T-helper 2 cell treated with Interferon-gamma antibody and Interleukin-4, amounts not matched to agents 5 μg/mL and 100 μg/mL, for 36 hours (primary cell): Measurements from ENCODE around the gene RHOBTB1.

Experiments
- DNase-seq: peaks from one replicate; pipeline ENCODE4 v3.0.0; 2021; ENCODE audit warnings: low spot score
- H3K27ac Mint-ChIP-seq: one replicate; pipeline ENCODE4 v1.8.0; 2021; ENCODE audit warnings: mild to moderate bottlenecking, mixed read lengths
- H3K27me3 Mint-ChIP-seq: one replicate; pipeline ENCODE4 v1.8.0; 2021; ENCODE audit warnings: low read depth, mixed read lengths
- H3K36me3 Mint-ChIP-seq: one replicate; pipeline ENCODE4 v1.8.0; 2021; ENCODE audit warnings: low read depth, mixed read lengths
- H3K4me1 Mint-ChIP-seq: one replicate; pipeline ENCODE4 v1.8.0; 2021; ENCODE audit warnings: low read depth, mixed read lengths
- H3K4me3 Mint-ChIP-seq: one replicate; pipeline ENCODE4 v1.8.0; 2022; ENCODE audit warnings: mild to moderate bottlenecking, moderate library complexity, mixed read lengths
- H3K9me3 Mint-ChIP-seq: one replicate; pipeline ENCODE4 v1.8.0; 2021; ENCODE audit warnings: mixed read lengths

Gene RHOBTB1

DNA sequence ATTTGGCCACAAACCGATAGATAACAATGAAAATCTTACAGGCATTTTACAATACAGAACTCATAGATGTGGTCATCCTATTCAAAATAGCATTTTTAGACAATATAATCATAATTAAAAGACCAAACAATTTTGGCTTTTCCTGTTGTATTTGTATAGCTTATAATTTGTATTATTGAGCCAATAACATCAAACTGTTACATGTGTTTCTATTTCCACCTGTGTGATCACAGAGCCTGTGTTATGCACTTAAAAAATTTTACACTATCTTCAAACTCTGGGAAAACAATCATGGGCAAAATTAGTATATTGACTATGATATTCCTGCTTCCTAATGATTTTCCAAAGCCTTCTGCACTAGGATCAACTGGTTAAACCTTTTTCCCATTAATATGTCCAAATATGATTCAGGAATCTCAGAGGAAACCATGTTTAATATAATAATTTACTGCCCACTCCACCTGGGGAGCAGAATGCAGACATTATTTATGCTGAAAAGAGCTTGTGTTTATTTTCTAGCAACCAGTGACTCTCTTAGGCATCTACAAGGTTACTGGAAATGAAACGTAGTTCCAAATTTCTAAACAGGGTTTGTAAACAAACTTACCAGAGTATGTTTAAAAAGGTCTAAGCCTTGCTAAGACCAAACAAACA, 1.7 kb downstream of the RHOBTB1 start:
- peaks cover 7% of the 10 kb centered on the region for H3K4me1 Mint-ChIP-seq
- H3K4me3 Mint-ChIP-seq: no peak overlapping the region
- H3K27ac Mint-ChIP-seq: no peak overlapping the region
- H3K27me3 Mint-ChIP-seq: peaks cover 84% of the 10 kb centered on the region
- no peaks in the 10 kb centered on the region for H3K9me3 Mint-ChIP-seq
- no peak for DNase-seq
- no peaks in the 10 kb centered on the region for H3K36me3 Mint-ChIP-seq

DNA sequence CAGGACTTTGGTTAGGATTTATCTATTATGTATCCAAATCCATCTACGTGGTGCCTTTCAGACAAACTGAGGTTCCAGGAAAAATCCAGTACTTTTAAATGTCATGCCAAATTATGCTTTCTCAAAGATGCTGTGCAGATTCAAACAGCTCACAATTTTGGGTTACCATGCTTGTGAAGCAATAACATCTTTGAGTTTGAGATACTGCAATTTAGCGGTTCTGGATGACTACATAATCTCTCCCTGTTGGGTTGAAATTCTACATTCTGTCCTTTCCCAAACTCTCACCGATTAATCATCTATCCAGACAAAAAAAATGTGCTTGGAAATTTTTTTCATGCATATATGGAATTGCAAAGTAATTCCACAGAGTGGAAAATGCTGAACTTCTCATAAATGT, 3.5 kb downstream of the RHOBTB1 start:
- H3K27ac Mint-ChIP-seq: no peak overlapping the region
- no peaks in the 10 kb centered on the region for H3K9me3 Mint-ChIP-seq
- H3K27me3 Mint-ChIP-seq: peaks cover 72% of the 10 kb centered on the region
- H3K36me3 Mint-ChIP-seq: no peaks in the 10 kb centered on the region
- H3K4me3 Mint-ChIP-seq: no peak overlapping the region
- peaks cover 7% of the 10 kb centered on the region for H3K4me1 Mint-ChIP-seq
- no peak for DNase-seq

DNA sequence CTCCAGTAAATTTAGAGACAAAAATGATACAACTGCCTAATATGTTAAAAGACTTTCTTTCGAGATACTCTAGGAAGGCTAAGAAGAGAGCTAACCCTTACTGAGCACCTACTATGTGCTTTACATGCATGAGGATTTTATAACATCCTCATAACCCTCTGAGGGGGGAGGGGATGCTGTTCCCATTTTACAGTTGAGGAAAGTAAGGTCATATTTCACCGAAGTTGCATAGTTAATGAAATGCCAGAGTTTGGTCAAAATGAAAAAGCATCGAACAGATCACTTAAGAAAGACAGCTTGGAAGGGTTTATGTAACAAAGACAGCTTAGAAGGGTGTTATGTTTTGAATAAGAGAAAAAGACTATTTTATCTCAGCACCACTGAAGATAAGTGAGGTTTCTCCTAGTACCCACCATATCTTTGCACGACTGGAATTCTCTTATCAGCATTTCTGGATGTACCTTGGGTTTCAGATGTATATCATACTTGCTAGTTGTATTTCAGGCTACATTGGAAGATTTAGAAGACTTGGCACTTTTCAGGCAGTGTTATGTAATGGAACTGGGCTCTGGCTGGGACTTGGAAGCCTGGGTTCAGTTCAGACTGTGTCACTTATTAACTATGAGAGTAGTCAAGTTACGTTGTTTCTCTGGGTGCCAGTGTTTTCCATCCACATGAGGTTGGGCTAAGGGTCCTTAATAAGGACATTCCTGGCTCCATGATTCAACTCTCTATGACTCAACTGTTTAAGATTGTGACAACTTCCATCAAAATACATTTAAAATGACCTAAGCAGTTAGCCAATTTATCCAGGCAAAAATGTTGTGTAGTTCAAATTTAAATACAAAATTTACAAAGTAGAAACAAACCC, 6.0 kb downstream of the RHOBTB1 start:
- Mint-ChIP-seq H3K4me1 (peaks cover 2% of the 10 kb centered on the region), H3K36me3 (no peaks in the 10 kb centered on the region), H3K27me3 (peaks cover 53% of the 10 kb centered on the region), H3K9me3 (no peaks in the 10 kb centered on the region), H3K4me3 (no peak overlapping the region), H3K27ac (no peak overlapping the region)
- DNase-seq: no peak

DNA sequence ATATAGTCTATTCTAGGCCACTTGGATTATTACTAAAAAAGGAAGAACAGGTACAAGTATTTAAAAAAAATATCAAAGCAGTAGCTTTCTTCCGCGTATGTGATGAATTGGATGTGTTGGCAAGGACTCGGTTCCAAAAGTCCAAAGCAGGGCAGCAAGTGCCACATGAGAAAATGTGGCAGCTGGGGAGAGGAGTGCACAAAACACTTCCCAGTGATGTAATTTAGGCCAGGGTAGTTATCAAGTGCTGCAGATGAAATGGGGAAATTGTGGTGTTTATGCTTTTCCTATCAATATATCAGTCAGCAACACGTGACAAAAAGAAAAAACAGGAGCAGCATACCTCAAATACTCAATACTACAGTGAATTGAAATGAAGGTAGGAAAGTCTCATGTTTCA, 7.0 kb downstream of the RHOBTB1 start:
- Mint-ChIP-seq H3K27me3 (peaks cover 44% of the 10 kb centered on the region), H3K27ac (no peak overlapping the region), H3K4me3 (no peak overlapping the region), H3K9me3 (no peaks in the 10 kb centered on the region), H3K4me1 (no peaks in the 10 kb centered on the region), H3K36me3 (no peaks in the 10 kb centered on the region)
- DNase-seq: no peak

DNA sequence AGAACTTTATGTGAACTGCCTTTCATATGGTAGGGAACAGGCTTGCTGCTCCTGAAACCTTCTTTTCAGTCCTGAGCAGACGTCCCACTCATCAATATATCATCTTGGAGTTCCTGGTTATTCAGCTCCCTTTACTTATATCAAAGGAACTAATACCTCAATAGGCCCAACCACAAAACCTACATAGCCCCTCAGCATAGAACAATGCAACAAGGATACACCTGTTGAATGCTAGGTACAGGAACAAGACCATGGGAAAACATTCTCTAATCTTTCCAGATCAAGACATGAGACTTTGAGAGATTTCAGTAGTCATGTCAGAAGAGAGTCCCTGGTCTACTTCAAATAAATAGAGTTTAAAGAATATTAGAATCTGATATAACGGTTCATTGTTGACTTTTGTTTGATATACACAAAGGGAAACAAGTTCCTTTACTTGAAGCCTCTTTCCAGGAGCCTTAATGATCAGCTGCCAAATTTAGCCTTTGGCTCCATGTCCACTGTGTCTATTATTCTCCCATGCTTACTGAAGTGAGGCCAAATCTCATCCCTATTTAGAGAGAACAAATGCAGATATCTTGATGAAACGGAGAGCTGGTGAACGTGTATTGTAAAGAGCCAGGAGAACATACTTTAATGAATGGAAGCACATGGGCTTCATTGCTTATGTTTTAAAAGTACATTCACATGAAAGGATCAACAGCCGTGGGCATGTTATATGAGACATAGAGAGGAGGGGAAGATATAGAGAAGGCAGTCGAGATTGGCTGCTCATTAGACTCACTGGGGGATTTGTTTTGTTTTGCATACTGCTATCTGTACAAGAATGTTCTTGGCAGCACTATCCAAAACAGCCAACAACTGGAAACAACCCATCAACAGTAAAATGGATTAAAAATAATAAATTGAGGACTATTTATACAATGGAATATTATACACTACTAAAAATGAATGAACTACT, 9.5 kb downstream of the RHOBTB1 start:
- Mint-ChIP-seq H3K9me3 (no peaks in the 10 kb centered on the region), H3K4me3 (no peak overlapping the region), H3K27me3 (peaks cover 27% of the 10 kb centered on the region), H3K4me1 (no peaks in the 10 kb centered on the region), H3K27ac (no peak overlapping the region), H3K36me3 (no peaks in the 10 kb centered on the region)
- DNase-seq: no peak

DNA sequence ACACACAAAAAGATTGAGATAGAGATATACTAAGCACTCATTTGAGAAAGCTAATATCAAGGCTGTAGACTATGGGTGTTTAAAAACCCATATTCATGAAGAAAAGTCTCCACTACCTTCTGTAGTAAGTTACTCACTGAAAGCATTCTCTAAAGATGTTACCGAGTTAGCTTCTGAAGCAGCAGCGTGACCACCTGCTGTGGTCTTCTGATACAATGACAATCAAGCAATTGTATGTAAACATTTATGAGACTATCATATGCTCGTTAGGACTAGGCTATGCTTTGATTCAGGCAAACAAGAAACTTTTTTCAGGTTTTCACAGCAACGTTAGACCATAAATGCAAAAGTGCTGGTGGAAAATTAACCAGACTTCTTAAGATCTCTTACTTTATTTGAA, 11.2 kb downstream of the RHOBTB1 start:
- peaks cover 13% of the 10 kb centered on the region for H3K27me3 Mint-ChIP-seq
- H3K4me1 Mint-ChIP-seq: no peaks in the 10 kb centered on the region
- H3K36me3 Mint-ChIP-seq: no peaks in the 10 kb centered on the region
- H3K27ac Mint-ChIP-seq: no peak overlapping the region
- no peak for DNase-seq
- H3K4me3 Mint-ChIP-seq: no peak overlapping the region
- no peaks in the 10 kb centered on the region for H3K9me3 Mint-ChIP-seq

DNA sequence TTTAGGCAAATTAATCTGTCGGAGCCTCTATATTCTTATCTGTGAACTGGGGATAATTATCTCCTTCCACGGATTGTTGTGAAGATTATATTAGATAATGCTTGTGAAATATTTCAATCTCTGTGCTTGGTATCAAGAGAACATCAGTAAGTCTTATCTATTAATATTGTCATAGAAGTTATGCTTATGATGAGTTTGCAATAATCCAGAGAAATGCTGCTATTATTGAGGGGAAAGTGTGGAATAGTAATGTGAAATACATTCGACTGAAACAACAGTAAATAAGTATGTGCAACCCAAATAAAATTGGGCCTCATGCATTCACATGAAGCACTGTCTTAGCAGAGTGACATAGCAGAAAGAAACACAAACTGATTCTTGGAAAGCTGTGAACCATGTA, 13.7 kb downstream of the RHOBTB1 start:
- H3K27ac Mint-ChIP-seq: no peak overlapping the region
- H3K4me3 Mint-ChIP-seq: no peak overlapping the region
- H3K36me3 Mint-ChIP-seq: no peaks in the 10 kb centered on the region
- no peaks in the 10 kb centered on the region for H3K9me3 Mint-ChIP-seq
- H3K27me3 Mint-ChIP-seq: peaks cover 5% of the 10 kb centered on the region
- no peak for DNase-seq
- no peaks in the 10 kb centered on the region for H3K4me1 Mint-ChIP-seq

DNA sequence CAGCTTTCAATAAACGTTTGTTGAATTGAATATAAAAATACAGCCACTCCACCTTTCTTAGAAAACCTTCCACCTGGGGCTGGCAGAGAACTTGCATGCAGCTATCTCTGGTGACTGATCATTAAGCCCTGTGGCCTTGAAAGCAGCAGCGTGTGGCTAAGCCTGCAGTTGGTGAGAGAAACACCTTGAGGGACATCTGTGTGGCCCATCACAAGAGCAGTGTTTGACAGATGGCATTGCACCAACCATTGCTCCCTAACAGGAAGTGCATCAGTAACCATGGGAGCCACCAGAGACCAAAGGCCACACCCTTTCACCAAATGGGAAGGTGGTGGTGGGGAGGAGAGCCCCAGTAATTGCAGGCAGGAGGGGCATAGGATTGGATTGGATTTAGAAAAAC, 22.4 kb downstream of the RHOBTB1 start:
- no peak for DNase-seq
- H3K27ac Mint-ChIP-seq: no peak overlapping the region
- no peaks in the 10 kb centered on the region for H3K36me3 Mint-ChIP-seq
- H3K4me1 Mint-ChIP-seq: peaks cover 3% of the 10 kb centered on the region
- H3K4me3 Mint-ChIP-seq: no peak overlapping the region
- H3K9me3 Mint-ChIP-seq: no peaks in the 10 kb centered on the region
- peaks cover 2% of the 10 kb centered on the region for H3K27me3 Mint-ChIP-seq

DNA sequence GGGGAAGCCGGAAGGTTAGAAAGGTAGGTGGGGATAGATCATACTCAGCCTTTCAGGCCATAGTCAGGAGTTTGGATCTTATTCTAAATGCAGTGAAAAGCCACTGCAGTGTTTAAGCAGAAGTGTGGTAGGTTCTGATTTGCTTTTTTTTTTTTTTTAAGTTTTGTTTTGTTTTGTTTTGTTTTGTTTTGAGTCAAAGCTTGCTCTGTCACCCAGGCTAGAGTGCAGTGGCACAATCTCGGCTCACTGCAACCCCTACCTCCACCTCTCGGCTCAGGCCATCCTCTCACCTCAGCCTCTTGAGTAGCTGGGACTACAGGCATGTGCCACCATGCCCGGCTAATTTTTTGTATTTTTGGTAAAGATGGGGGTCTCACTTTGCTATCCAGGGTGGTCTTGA, 23.5 kb downstream of the RHOBTB1 start:
- no peak overlapping the region for H3K4me3 Mint-ChIP-seq
- H3K4me1 Mint-ChIP-seq: peaks cover 3% of the 10 kb centered on the region
- no peak overlapping the region for H3K27ac Mint-ChIP-seq
- no peaks in the 10 kb centered on the region for H3K9me3 Mint-ChIP-seq
- H3K27me3 Mint-ChIP-seq: no peaks in the 10 kb centered on the region
- no peak for DNase-seq
- no peaks in the 10 kb centered on the region for H3K36me3 Mint-ChIP-seq

DNA sequence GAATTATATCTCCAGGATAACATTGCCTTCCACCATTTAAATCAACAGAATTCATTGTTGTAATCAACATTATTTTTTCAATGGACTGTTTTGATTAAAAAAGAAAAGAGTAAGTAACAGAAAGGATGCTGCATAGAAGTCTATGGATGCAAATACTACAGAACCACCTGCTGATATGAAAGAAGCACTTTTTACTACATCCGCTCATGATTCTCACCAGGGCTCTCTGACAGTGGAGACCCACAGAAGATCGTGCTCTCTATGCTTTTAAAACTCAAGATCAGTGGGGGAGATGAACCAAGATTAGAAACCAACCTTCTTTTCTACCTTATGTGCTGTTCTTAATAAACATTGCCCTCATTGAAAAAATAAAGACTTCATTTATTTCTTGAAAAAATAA, 24.4 kb downstream of the RHOBTB1 start:
- H3K27ac Mint-ChIP-seq: no peak overlapping the region
- no peak overlapping the region for H3K4me3 Mint-ChIP-seq
- DNase-seq: no peak
- peaks cover 3% of the 10 kb centered on the region for H3K4me1 Mint-ChIP-seq
- H3K36me3 Mint-ChIP-seq: no peaks in the 10 kb centered on the region
- H3K9me3 Mint-ChIP-seq: no peaks in the 10 kb centered on the region
- H3K27me3 Mint-ChIP-seq: no peaks in the 10 kb centered on the region

DNA sequence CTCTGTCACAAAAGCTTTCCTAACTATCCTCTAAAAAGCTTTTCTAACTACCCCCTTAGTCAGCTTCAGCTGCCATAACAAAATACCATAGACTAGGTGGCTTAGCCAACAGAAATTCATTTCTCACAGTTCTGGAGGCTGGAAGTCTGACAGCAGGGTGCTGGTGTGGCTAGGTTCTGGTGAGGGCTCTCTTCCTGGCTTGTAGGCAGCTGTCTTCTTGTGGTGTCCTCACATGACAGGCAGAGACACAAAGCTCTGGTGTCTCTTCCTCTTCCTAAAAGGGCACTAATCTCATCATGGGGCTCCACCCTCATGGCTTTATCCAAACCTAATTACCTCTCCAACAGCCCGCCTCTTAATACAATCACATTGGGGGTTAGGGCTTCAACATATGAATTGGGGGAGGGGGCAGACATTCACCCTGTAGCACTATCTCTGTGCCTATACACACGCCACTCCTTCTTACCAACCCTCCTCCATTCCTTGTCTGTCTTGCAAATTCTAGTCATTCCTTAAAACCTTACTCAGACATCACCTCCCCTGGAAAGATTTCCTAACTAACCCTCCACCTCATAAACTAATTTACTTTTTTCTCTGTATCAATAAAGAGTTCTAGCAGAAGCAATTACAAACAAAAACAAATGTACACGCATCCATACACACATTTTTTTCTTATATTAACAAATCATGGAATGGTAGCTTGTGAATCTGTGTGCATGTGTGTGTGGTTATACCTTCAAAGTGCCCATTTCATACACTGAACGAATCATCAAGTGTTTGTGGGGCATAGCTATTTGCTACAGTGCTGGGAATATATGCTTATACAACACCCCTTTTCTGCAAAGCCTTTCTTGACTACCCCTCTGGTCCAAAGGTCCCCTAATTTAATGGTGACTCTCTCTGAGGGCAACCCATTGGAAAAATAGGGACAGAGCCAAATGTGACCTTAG, 26.4 kb downstream of the RHOBTB1 start:
- peaks cover 3% of the 10 kb centered on the region for H3K4me1 Mint-ChIP-seq
- no peak for DNase-seq
- no peaks in the 10 kb centered on the region for H3K9me3 Mint-ChIP-seq
- H3K27ac Mint-ChIP-seq: no peak overlapping the region
- H3K36me3 Mint-ChIP-seq: no peaks in the 10 kb centered on the region
- no peak overlapping the region for H3K4me3 Mint-ChIP-seq
- no peaks in the 10 kb centered on the region for H3K27me3 Mint-ChIP-seq

DNA sequence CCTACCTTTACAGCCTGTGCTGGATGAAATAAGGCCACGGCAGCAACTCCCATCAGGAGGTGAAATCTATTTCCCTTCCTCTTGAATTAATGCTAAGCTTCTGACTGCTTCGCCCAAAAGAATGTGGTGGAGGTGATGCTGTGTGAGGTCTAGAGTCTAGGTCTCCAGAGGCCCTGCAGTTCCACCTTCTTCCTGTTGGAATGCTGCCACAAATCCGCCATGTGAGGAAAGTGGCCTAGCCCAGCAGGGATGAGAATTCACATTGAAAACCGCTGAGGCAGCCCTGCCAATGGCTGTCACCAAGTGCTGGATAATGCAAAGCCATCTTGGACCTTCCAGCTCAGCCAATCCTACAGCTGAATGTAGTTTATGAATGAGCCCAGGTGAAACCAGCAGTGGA, 28.0 kb downstream of the RHOBTB1 start:
- H3K27ac Mint-ChIP-seq: no peak overlapping the region
- H3K4me3 Mint-ChIP-seq: no peak overlapping the region
- no peaks in the 10 kb centered on the region for H3K36me3 Mint-ChIP-seq
- peaks cover 5% of the 10 kb centered on the region for H3K27me3 Mint-ChIP-seq
- H3K4me1 Mint-ChIP-seq: peaks cover 3% of the 10 kb centered on the region
- DNase-seq: no peak
- no peaks in the 10 kb centered on the region for H3K9me3 Mint-ChIP-seq

DNA sequence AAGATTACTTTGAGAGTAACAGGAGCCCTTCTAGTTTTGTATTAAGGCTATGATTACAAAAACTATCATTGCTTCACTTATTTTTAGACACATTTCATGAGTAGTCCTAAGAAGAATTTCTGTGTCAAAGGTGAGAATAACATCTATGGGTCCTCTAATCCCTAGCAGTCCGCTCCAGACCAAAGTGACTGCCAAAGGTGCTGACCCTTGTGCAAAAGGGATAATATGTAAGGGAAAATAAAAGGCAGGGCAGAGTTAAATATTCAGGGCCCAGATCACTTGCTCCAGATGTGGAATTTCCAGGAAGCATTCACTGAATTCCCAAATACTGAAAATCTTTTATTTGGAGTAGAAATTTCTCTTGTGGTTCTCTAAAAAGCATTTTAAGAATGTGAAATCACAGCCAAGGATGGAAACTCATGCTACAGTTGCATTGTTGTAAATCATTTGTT, 29.3 kb downstream of the RHOBTB1 start:
- no peak overlapping the region for H3K27ac Mint-ChIP-seq
- DNase-seq: no peak
- H3K27me3 Mint-ChIP-seq: peaks cover 8% of the 10 kb centered on the region
- no peaks in the 10 kb centered on the region for H3K9me3 Mint-ChIP-seq
- H3K4me1 Mint-ChIP-seq: peaks cover 9% of the 10 kb centered on the region
- H3K36me3 Mint-ChIP-seq: no peaks in the 10 kb centered on the region
- no peak overlapping the region for H3K4me3 Mint-ChIP-seq
